ENCODE results near the gene IL17D. TPM values are rescaled to one million over a fixed set of nuclear protein-coding genes. Genes with fewer than 3 reads are reported as not detected.

The IL17D gene
- total RNA-seq, 1 donor from 2014 or later = not detected

DNA sequence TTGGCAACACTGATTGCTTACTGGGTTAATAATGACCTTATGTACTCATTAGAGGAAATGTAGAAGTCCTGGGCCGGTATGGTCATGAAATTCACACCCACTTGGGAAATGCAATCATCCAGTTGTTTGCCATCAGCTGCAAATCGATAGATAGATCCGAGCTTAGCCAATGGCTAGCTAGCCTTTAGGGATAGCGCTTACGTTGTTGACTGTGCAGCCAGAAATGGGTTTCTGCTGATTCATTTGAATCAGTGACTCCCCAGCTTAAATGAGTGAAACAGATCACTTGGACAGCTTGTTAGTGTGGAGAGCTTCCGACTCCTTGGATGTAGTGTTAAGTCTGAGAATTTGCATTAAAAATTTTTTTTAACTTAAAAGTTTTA, 11.8 kb downstream of the IL17D start:
- no peaks in the 10 kb centered on the region for H3K9me3 Mint-ChIP-seq
- H3K4me3 Mint-ChIP-seq = no peak overlapping the region
- POLR2A ChIA-PET = no interaction called here

GRCh38 chr13:20716951-20717350, 13.5 kb downstream of the IL17D start:
- TF ChIP-seq CTCF (IDR thresholded peaks at IDR 0.05) = no peak
- Mint-ChIP-seq H3K4me1 (peaks cover 10% of the 10 kb centered on the region), H3K9me3 (no peaks in the 10 kb centered on the region), H3K36me3 (ENCODE audit: low read depth) (no peaks in the 10 kb centered on the region), H3K27ac (no peak overlapping the region), H3K4me3 (no peak overlapping the region), H3K27me3 (peaks cover 10% of the 10 kb centered on the region)
- intact Hi-C loops (cut with micrococcal nuclease) = no loop called here
- no peak for DNase-seq
- POLR2A ChIA-PET = no interaction called here
- CTCF ChIA-PET = no interaction called here
- no peak for ATAC-seq (ENCODE audit: low read depth)

More for the DNA sequence above, 11.8 kb downstream of the IL17D start:
- DNase-seq (no peak), ATAC-seq (ENCODE audit: low read depth) (no peak)
- Mint-ChIP-seq H3K27ac (no peak overlapping the region), H3K4me1 (peaks cover 7% of the 10 kb centered on the region), H3K27me3 (peaks cover 7% of the 10 kb centered on the region), H3K36me3 (ENCODE audit: low read depth) (no peaks in the 10 kb centered on the region)
- no peak for TF ChIP-seq CTCF (IDR thresholded peaks at IDR 0.05)
- CTCF ChIA-PET = interaction anchor here (0.7 to 1.7 kb wide), 3 partner anchors 16 to 220 kb away, joined by 3 to 4 read pairs (median 3); no protein-coding TSS in a partner anchor
- intact Hi-C loops (cut with micrococcal nuclease) = no loop called here

- ATAC-seq (ENCODE audit: low read depth) = no peak
- ChIA-PET POLR2A (no interaction called here), CTCF (no interaction called here)
- H3K27me3 Mint-ChIP-seq = peaks cover 15% of the 10 kb centered on the region
- no peaks in the 10 kb centered on the region for H3K9me3 Mint-ChIP-seq
- no peak overlapping the region for H3K27ac Mint-ChIP-seq
- TF ChIP-seq CTCF (IDR thresholded peaks at IDR 0.05) = no peak
- no peak overlapping the region for H3K4me3 Mint-ChIP-seq
- H3K36me3 Mint-ChIP-seq (ENCODE audit: low read depth) = no peaks in the 10 kb centered on the region
- intact Hi-C loops (cut with micrococcal nuclease) = no loop called here
- H3K4me1 Mint-ChIP-seq = peaks cover 7% of the 10 kb centered on the region
- DNase-seq = no peak
Measured at GRCh38 chr13:20717581-20718542, 14.4 kb downstream of the IL17D start.

DNA sequence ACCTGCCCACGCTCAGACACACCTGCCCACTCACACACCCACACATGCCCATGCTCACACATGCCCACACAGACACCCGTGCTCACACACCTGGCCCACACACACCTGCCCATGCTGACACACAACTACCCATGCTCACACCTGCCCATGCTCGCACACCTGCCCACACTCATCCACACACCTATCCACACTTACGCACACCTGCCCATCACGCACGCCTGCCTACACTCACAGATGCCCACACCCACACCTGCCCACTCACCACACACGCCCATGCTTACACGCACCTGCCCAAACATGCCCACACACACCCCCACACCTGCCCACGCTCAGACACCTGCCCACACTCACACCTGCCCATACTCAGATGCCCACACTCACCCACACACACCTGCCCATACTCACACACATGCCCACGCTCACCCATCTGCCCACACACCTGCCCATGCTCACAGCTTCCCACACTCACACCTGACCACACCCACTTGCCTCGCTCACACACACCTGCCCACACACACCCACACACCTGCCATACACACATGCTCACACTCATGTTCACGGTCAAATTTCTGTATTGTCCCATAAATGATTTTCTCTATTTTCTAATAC, 15.6 kb downstream of the IL17D start:
- Mint-ChIP-seq H3K27me3 (peaks cover 11% of the 10 kb centered on the region), H3K9me3 (no peaks in the 10 kb centered on the region), H3K4me1 (peaks cover 5% of the 10 kb centered on the region), H3K27ac (no peak overlapping the region), H3K4me3 (no peak overlapping the region), H3K36me3 (ENCODE audit: low read depth) (no peaks in the 10 kb centered on the region)
- ATAC-seq (ENCODE audit: low read depth) (no peak), DNase-seq (no peak)
- intact Hi-C loops (cut with micrococcal nuclease) = no loop called here
- ChIA-PET POLR2A (no interaction called here), CTCF (no interaction called here)
- no peak for TF ChIP-seq CTCF (IDR thresholded peaks at IDR 0.05)

DNA sequence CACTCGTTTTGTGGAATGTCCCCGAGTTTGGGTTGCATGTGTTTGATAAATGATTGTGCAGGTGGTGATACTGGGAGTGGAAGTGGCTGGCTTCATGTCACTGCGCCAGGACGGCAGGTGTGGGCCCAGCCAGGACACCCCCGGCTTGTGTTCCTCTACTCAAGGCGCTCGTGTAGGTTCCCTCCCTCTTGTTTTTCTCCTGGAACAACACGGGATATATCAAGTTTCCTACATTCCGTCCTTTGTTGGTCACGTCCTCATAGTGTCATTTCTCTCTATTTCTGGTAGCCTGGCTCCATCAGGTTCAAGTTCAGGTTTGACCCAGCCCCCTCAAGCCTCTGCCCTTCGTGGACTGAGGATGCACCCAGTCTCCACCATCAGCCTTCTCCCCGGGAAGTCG, 16.3 kb downstream of the IL17D start:
- ChIA-PET POLR2A (no interaction called here), CTCF (no interaction called here)
- Mint-ChIP-seq H3K9me3 (no peaks in the 10 kb centered on the region), H3K4me3 (no peak overlapping the region), H3K27me3 (peaks cover 10% of the 10 kb centered on the region), H3K4me1 (peaks cover 5% of the 10 kb centered on the region), H3K27ac (no peak overlapping the region), H3K36me3 (ENCODE audit: low read depth) (no peaks in the 10 kb centered on the region)
- DNase-seq (no peak), ATAC-seq (ENCODE audit: low read depth) (no peak)
- intact Hi-C loops (cut with micrococcal nuclease) = no loop called here
- TF ChIP-seq CTCF (IDR thresholded peaks at IDR 0.05) = no peak

All from activated B cell treated with CpG ODN at 0.5 μM for 24 hours (primary cell).